HT-29 (cell line): Measurements from ENCODE around the gene SCNM1. TPM values are rescaled to one million over a fixed set of nuclear protein-coding genes. Genes with fewer than 3 reads are reported as not detected.
"Not testable (repeated sequence)": the region's sequence is repeated elsewhere in the genome, so short reads cannot be mapped to it uniquely, and the experiment has no call there.

Source experiments
- DNase-seq: peaks from one replicate; pipeline ENCODE4 v3.0.0-alpha.2; 2015; ENCODE audit warnings: low spot score
- total RNA-seq: library from RNA; depleted of rRNA; stranded (reverse); fragments of >200 nt; shearing (Covaris generic); gene quantifications from 2 replicates; pipeline ENCODE4 v1.2.3, GENCODE V29; 2014; rRNA removed

SCNM1 gene
- total RNA-seq, 1 experiment from 2014 or later, result 37.6 TPM

DNA sequence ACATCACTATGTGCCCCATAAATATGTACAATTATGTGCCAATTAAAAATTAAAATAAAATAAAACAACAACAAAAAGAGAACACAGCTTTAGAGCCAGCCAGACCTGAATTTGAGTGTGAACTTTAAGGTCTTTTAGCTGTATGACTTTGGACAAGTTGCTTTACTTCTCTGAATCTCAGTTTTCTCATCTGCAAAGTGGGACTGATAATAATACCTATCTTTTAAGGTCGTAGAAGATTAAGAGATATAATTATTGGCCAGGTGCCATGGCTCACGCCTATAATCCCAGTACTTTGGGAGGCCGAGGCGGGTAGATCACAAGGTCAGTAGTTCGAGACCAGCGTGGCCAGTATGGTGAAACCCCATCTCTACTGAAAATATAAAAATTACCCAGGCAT lies 27.4 kb downstream of the SCNM1 start:
- no peak for DNase-seq

DNA sequence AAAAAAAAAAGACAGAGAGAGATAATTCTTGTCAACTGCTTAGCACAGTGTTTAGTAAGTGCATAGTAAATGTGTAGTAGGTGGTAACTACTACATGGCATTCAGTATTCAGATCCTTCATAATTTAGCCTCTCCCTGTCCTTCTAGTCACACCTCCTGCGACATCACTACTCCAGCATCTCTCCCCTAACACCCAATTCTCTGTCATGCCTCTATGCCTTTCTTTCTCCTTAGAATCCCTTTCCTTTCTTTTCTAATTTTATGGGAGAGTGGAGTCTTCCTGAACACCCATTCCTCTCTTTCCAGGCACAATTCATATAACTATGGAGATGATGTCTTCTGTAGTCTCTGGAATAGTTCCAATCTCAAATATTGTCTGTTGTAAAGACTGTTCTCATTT lies 27.9 kb downstream of the SCNM1 start:
- no peak for DNase-seq

DNA sequence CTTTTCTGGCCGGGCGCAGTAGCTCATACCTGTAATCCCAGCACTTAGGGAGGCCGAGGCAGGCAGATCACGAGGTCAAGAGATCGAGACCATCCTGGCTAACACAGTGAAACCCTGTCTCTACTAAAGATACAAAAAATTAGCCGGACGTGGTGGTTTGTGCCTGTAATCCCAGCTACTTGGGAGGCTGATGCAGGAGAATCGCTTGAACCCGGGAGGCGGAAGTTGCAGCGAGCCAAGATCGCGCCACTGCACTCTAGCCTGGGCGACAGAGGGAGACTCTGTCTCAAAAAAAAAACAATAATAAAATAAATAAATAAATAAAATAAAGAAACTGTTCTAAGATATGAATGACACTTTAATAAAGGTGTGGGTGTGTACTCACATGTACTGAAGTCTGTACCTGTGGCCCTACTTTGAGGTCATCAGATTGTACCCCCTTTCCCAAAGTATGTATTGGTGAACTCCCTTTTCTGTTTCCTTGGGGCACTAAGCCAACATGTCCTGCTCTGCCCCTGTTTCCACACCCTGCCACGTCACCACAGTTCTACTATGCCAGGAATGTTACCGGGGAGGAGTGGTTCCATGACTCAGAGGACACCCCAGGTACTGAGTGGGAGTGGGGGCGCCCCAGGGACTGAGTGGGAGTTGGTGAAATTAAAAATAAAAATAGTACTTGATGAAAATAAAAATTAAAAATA lies 29.1 kb downstream of the SCNM1 start:
- DNase-seq, result peak; percentile 96

DNA sequence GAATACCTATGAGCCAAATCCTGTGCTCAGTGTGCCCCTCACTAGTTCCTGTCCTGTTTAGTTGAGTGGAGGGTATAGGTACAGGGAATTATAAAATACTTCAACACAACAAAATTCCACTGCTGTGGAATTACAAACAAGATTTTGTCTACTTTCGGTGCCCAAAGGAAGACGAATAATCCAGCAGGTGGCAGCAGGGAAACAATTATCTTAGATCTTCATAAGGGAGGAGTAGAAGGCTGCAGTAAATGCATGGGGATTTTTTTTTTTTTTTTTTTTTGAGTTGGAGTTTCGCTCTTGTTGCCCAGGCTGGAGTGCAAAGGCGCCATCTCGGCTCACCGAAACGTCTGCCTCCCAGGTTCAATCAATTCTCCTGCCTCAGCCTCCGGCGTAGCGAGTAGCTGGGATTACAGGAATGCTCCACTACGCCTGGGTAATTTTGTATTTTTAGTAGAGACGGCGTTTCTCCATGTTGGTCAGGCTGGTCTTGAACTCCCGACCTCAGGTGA lies 30.4 kb downstream of the SCNM1 start:
- peak; percentile 91 for DNase-seq

DNA sequence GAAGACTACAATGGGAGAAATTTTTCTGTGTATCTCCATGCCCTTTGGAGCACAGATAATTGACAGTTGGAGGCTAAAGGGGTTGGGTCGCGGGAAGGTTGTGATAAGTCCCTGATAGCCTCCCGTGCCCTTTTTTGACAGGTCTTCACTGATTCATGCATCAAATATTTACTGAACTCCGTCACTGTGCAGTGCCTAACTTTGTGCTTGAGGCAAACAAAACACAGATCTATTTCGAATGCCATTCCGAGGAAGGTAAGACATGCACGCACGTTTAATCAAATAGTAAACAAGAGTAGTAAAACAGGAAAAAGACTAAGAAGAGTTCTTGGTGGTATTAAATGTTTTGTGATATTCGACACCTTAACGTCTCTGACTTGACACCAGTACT lies 31.9 kb downstream of the SCNM1 start:
- no peak for DNase-seq

DNA sequence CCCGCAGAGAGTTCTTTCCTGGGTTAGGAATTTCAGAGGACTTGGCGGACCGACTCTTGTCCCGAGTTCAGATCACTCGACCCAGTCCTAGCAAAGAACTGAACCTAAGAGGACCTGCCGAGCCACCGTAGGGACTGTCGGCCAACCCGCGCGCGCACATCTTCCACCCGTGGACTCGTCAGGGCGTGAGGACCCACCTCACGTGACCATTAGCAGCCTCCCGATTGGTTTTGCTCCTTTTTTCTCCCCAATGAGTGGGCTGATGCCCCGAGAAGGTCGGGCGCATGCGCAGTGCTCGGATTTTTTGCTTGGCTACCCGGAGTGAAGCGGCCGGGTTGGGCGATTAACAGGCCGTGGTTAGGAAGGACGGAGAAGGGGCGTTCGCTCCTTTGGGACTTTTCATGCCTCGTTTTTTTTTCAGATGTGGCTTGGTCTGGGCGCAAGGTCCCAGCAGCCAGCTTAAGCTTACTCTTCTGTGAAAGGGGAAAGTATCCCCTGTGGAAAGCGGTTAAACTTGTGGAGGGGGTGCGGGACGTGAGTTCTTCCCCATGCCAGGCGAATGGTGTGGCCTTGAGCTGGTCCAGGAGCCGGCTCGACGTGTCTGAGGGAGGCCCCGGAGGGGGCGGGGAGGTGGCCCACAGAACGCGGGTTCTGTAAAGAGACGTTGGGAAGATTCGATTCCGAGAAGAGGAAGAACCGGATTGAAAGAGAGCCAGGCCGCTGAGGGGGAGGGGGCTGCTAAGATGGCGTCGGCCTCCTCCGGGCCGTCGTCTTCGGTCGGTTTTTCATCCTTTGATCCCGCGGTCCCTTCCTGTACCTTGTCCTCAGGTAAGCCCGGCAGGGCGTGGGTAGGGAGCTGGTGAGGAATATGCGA lies 32.5 kb downstream of the SCNM1 start, which contains the start of gene PIP5K1A:
Gene PIP5K1A (plus strand): TSS at position 299 of the 874 bp plus-strand sequence. CDS start 445 bp downstream, at position 744.
- DNase-seq, result peak; percentile 99

DNA sequence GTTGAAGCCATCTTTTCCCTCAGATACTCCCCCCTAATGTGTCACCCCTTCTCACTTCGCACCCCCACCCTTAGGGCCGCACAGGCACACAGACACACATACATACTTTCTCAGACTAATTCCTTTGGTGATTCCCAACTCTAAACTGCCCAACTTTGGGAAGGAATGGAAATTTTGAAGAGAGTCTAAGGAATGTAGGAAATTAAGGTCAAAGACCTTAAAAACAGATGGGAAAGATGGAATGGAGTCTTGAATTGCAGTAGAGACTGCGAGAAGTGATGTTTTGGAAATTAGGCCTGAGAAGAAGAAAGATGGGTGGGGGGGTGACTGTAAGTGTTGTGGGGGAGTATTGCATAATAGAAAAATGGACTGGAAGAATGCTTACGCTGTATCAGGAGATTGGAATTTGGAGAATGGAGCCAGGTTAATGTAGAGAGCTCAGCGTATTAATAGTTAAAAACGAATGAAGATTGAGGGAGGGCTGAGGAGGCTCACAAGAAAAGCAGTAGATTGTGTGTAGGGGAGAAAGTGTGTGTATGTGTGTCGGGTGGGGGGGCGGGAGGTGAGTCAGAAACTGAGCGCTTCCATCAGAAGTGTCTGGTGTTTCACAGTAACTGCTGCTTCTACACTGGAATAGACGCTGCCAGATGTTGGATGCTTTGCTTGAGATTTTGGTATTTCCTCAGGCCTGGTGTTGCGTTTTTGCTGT lies 34.1 kb downstream of the SCNM1 start:
- DNase-seq, result peak; percentile 31

DNA sequence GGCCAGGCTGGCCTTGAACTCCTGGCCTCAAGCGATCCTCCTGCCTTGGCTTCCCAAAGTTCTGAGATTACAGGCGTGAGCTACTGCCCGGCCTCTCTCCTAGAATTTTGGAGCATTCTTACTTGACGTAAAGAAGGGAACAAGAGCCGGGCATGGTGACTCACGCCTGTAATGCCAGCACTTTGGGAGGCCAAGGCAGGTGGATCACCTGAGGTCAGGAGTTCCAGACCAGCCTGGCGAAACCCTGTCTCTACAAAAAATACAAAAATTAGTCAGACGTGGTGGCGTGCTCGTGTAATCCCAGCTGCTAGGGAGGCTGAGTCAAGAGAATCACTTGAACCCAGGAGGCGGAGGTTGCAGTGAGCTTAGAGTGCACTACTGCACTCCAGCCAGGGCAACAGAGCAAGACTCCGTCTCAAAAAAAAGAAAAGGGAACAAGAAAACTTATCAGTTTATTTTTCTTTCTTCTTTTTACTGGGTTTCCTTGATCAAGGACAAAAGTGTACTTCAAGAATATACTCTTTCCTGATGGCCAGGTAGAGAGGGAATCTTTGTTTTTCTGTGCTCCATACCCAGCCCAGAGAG lies 39.5 kb downstream of the SCNM1 start:
- not testable (repeated sequence) for DNase-seq

DNA sequence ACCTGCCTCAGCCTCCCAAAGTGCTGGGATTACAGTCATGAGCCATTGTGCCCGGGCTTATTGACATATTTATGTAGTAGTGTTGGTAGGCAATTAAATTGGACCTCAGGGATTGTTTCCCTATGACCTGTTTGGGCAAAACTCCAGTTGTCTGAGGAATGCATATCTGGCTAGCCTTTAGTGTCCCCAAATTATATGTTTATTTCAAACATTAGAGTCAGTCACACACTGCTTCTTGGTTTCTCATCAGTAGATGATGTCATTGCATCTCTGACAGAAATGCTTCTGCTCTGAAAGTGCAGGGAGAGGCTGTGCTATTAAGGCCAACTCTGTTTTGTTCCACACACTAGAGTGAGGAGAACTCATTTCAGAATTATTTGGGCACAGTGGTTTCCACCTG lies 44.9 kb downstream of the SCNM1 start:
- DNase-seq, result no peak

DNA sequence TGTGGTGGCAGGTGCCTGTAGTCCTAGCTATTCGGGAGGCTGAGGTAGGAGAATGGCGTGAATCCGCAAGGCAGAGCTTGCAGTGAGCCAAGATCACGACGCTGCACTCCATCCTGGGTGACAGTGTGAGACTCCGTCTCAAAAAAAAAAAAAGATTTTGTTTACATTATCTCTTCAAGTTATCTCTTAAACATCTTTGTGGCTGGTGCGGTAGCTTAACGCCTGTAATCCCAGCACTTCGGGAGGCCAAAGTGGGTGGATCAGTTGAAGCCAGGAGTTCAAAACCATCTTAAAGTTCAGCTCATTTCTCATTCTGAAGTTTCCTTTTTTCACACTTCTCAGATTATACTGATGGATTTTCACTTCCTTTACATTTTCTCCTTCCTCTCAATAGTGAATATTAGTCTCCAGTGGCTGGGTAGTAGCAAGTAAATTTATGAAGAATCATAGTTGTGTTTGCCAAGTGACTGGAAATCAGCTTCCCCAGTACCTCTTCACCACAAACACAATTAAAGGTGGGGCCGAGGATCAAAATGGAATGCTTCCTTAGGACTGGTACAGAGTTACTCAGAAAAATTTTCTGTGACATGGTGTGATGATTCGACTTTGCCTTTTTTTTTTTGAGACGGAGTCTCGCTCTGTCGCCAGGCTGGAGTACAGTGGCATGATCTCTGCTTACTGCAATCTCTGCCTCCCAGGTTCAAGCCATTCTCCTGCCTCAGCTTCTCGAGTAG lies 46.2 kb downstream of the SCNM1 start:
- DNase-seq, result no peak

DNA sequence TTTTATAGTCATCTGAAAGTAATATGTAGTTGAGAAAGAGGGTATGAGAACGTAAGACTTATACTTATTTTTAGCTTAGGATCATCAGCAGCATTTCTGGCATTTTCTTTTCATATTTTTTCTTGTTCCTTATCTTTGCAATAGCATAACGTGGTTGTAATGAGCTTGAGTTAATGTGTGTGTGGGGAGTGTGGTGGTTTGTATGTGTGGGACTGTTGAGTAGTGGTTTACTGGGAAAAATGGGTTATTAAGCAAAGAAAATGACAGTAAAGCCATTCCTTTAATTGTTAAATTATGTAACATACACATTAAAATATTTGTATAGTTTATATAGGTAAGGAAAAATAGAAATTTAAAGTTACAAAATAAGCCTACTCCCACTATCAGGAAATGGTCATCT lies 47.6 kb downstream of the SCNM1 start:
- no peak for DNase-seq

Other genes with a start within 250 kb of the SCNM1 start
- gene SETDB1, start 239.8 kb upstream of the SCNM1 start, total RNA-seq, result 23.6 and 29.2 TPM in 2 replicates
- 152 and 162 TPM in 2 replicates for gene CERS2, start 191.3 kb upstream of the SCNM1 start, total RNA-seq
- gene ANXA9, start 183.9 kb upstream of the SCNM1 start, total RNA-seq, result 49.4 and 50.4 TPM in 2 replicates
- gene MINDY1, start 159.2 kb upstream of the SCNM1 start, total RNA-seq, result 19.5 and 19.8 TPM in 2 replicates
- gene PRUNE1, start 157.7 kb upstream of the SCNM1 start, total RNA-seq, result 9.3 and 15.4 TPM in 2 replicates
- 0.18 and 0.28 TPM in 2 replicates for gene BNIPL, start 129.6 kb upstream of the SCNM1 start, total RNA-seq
- gene C1orf56, start 118.4 kb upstream of the SCNM1 start, total RNA-seq, result 2.4 and 3.1 TPM in 2 replicates
- gene CDC42SE1, start 106.5 kb upstream of the SCNM1 start, total RNA-seq, result 35.2 and 35.7 TPM in 2 replicates
- gene MLLT11, start 105.7 kb upstream of the SCNM1 start, total RNA-seq, result 0.73 and 1.5 TPM in 2 replicates
- 4.6 and 6.1 TPM in 2 replicates for gene GABPB2, start 95.4 kb upstream of the SCNM1 start, total RNA-seq
- 0.13 TPM in 1 of 2 replicates, not detected in the other for gene SEMA6C, start 19.5 kb upstream of the SCNM1 start, total RNA-seq
- not detected in 2 replicates for gene TNFAIP8L2, start 9.5 kb upstream of the SCNM1 start, total RNA-seq
- 0.43 and 0.60 TPM in 2 replicates for gene LYSMD1, start 242 bp upstream of the SCNM1 start, total RNA-seq
- not detected in 2 replicates for gene TMOD4, start 9.8 kb downstream of the SCNM1 start, total RNA-seq
- 48.9 and 49.1 TPM in 2 replicates for gene VPS72, start 24.1 kb downstream of the SCNM1 start, total RNA-seq
- gene PIP5K1A, start 32.4 kb downstream of the SCNM1 start, total RNA-seq, result 23.6 and 31.2 TPM in 2 replicates
- gene PSMD4, start 88.6 kb downstream of the SCNM1 start, total RNA-seq, result 190 and 195 TPM in 2 replicates
- 39.2 TPM in 2 replicates for gene ZNF687, start 116.2 kb downstream of the SCNM1 start, total RNA-seq
- 35.9 and 42.7 TPM in 2 replicates for gene PI4KB, start 161.3 kb downstream of the SCNM1 start, total RNA-seq
- 50.4 and 54.9 TPM in 2 replicates for gene RFX5, start 181.1 kb downstream of the SCNM1 start, total RNA-seq
- 39.2 and 46.7 TPM in 2 replicates for gene SELENBP1, start 206.6 kb downstream of the SCNM1 start, total RNA-seq
- 393 and 398 TPM in 2 replicates for gene PSMB4, start 233.4 kb downstream of the SCNM1 start, total RNA-seq